ENCODE measurements around the gene USP53.

USP53 gene

DNA sequence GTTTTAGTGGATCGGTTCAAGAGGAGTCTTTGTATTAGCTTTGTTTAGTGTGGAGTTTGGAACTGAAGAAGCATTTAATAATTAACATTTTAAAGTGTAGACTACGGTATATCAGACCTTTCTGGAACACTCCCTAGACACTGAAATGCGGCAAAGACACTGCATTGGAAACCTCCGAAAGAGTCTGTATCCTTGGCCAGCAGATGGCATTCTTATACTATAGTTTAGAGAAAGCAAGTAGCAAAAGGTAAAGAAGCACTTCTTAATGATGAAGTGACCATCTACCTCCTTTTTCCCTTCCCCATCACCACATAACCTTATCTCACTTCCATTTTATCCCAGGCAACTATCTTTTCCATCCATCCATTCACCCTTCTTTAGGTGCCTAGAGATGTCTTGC, 101.8 kb downstream of the USP53 start:
- Histone ChIP-seq H3K9ac (no peak overlapping the region), H3K4me3 (ENCODE audit: low read depth, low read length) (no peak overlapping the region), H3K4me2 (ENCODE audit: low read length) (no peak overlapping the region), H3K79me2 (no peaks in the 10 kb centered on the region), H3K36me3 (ENCODE audit: control insufficient read depth, insufficient read depth, low read length) (no peaks in the 10 kb centered on the region), H2AFZ (no peak overlapping the region), H3K4me1 (no peaks in the 10 kb centered on the region), H3K27me3 (ENCODE audit: control insufficient read depth, insufficient read depth, low read length) (no peaks in the 10 kb centered on the region), H3K27ac (no peak overlapping the region), H3K9me3 (ENCODE audit: control insufficient read depth, low read length) (no peaks in the 10 kb centered on the region)
- TF ChIP-seq, protein P1, sequence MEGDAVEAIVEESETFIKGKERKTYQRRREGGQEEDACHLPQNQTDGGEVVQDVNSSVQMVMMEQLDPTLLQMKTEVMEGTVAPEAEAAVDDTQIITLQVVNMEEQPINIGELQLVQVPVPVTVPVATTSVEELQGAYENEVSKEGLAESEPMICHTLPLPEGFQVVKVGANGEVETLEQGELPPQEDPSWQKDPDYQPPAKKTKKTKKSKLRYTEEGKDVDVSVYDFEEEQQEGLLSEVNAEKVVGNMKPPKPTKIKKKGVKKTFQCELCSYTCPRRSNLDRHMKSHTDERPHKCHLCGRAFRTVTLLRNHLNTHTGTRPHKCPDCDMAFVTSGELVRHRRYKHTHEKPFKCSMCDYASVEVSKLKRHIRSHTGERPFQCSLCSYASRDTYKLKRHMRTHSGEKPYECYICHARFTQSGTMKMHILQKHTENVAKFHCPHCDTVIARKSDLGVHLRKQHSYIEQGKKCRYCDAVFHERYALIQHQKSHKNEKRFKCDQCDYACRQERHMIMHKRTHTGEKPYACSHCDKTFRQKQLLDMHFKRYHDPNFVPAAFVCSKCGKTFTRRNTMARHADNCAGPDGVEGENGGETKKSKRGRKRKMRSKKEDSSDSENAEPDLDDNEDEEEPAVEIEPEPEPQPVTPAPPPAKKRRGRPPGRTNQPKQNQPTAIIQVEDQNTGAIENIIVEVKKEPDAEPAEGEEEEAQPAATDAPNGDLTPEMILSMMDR (IDR thresholded peaks at IDR 0.05): no peak

GRCh38 chr4:119315036-119315435, 102.5 kb downstream of the USP53 start:
- Histone ChIP-seq H3K9ac (no peak overlapping the region), H3K27me3 (ENCODE audit: control insufficient read depth, insufficient read depth, low read length) (no peaks in the 10 kb centered on the region), H3K79me2 (no peaks in the 10 kb centered on the region), H3K4me1 (no peaks in the 10 kb centered on the region), H3K4me3 (ENCODE audit: low read depth, low read length) (no peak overlapping the region), H3K9me3 (ENCODE audit: control insufficient read depth, low read length) (no peaks in the 10 kb centered on the region), H2AFZ (no peak overlapping the region), H3K36me3 (ENCODE audit: control insufficient read depth, insufficient read depth, low read length) (no peaks in the 10 kb centered on the region), H3K27ac (no peak overlapping the region), H3K4me2 (ENCODE audit: low read length) (no peak overlapping the region)
- TF ChIP-seq, protein P1 (IDR thresholded peaks at IDR 0.05): no peak

DNA sequence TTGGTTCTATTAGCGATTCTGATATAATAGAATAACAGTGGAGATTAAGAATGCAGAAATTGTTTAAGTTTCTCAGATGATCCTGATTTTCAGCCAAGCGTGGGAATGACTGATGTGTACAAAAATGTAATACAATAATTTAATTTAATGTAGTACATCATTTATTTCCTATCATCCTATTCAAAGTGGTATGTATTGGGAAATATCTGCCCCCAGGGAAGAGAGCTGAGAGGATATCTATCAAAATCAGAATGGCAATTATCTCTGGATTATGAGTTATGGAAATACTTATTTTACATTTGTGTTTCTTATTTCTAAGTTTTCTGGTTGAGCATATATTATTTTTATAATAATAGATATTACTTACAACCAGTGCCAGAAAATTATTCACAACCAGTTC, 105.5 kb downstream of the USP53 start:
- Histone ChIP-seq H3K9me3 (ENCODE audit: control insufficient read depth, low read length) (no peaks in the 10 kb centered on the region), H3K79me2 (no peaks in the 10 kb centered on the region), H3K4me1 (no peaks in the 10 kb centered on the region), H3K27ac (no peak overlapping the region), H3K36me3 (ENCODE audit: control insufficient read depth, insufficient read depth, low read length) (no peaks in the 10 kb centered on the region), H3K4me2 (ENCODE audit: low read length) (no peak overlapping the region), H3K4me3 (ENCODE audit: low read depth, low read length) (no peak overlapping the region), H3K27me3 (ENCODE audit: control insufficient read depth, insufficient read depth, low read length) (no peaks in the 10 kb centered on the region), H2AFZ (no peak overlapping the region), H3K9ac (no peak overlapping the region)
- TF ChIP-seq, protein P1 (IDR thresholded peaks at IDR 0.05): no peak

DNA sequence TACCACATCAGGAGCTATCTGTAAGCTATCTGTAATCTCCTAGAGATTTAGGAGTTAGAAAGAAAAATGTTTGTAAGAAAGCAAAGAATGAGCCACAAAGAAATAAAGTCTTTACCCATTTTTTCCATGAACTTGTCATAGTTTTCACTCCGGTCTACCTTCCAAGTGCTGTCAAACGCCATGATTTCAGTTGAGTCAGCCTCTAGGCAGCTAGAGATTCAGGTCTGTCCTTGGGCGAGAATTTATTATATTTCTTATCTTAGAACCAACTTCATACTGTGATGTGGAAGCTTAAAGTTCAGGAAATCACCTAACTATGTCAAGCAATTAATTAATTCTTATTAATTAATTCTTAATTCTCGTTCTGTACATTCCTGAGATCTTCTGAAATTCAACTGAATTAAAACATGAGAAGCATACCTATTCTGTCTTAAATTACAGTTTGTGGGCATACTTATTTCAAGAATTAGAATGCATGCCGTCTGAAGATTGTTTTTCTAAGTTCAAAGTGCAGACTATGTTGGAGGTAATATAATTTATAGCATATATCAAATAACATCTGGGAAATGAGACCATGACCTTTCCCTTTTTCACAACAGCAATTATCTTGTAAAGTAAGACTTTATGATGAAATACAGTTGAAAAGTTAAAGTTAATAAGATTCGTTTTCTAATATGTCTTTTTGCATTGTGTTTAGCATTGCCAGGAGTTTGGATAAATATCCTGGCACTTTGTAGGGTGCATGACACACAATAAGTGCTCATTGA, 109.6 kb downstream of the USP53 start, which contains the start of gene FABP2:
FABP2 (minus strand) TSS at position 218 of the 767 bp plus-strand sequence; CDS start at position 182, 36 bp downstream.
- Histone ChIP-seq H3K4me2 (ENCODE audit: low read length) (no peak within 1 kb of the TSS), H3K9ac (no peak within 1 kb of the TSS), H3K4me3 (ENCODE audit: low read depth, low read length) (no peak within 1 kb of the TSS), H3K79me2 (no peaks in the 10 kb centered on the region), H2AFZ (no peak within 1 kb of the TSS), H3K9me3 (ENCODE audit: control insufficient read depth, low read length) (no peaks in the 10 kb centered on the region), H3K36me3 (ENCODE audit: control insufficient read depth, insufficient read depth, low read length) (no peaks in the 10 kb centered on the region), H3K27me3 (ENCODE audit: control insufficient read depth, insufficient read depth, low read length) (no peaks in the 10 kb centered on the region), H3K4me1 (no peaks in the 10 kb centered on the region), H3K27ac (no peak within 1 kb of the TSS)
- TF ChIP-seq, protein P1 (IDR thresholded peaks at IDR 0.05): no peak

DNA sequence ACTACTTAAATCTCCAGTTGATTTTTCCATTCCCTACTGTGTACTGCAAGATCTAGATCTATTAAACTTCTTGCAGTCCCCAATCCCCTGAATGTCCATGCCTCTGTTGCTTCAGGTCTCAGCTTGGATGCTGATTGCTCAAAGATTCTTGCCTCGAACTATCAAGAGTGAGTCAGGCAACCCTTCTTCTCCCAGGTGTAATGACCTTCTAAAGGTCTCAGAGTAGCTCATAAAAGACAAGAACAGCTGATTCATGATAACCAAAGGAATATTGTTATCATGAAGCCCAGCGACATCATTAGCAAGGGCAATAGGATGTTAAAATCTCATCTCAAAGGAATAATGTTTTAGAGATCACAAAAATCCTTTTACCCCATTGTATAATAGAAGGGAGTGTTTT, 116.2 kb downstream of the USP53 start:
- Histone ChIP-seq H3K4me2 (ENCODE audit: low read length) (no peak overlapping the region), H3K79me2 (no peaks in the 10 kb centered on the region), H3K9ac (no peak overlapping the region), H3K27ac (no peak overlapping the region), H3K4me1 (no peaks in the 10 kb centered on the region), H3K9me3 (ENCODE audit: control insufficient read depth, low read length) (no peaks in the 10 kb centered on the region), H2AFZ (no peak overlapping the region), H3K4me3 (ENCODE audit: low read depth, low read length) (no peak overlapping the region), H3K27me3 (ENCODE audit: control insufficient read depth, insufficient read depth, low read length) (no peaks in the 10 kb centered on the region), H3K36me3 (ENCODE audit: control insufficient read depth, insufficient read depth, low read length) (no peaks in the 10 kb centered on the region)
- TF ChIP-seq, protein P1 (IDR thresholded peaks at IDR 0.05): no peak

Measured in parathyroid adenoma (tissue), 2 donors.